Stimulated activated CD4-positive, alpha-beta T cell treated with anti-CD3 and anti-CD28 coated beads, TNF-alpha, amount 100 ng/mL, for 1 hour (primary cell): Measurements from ENCODE around the gene FUOM.
A peak's percentile ranks its signal among the peaks of the same experiment; 100 is the strongest.

Experiments used
- DNase-seq, 3 donors: peaks; one replicate each; pipeline ENCODE4 v3.0.0-alpha.2; 2020; ENCODE audit warnings: low read depth in 3 of 3, low spot score in 1 of 3

FUOM gene

GRCh38 chr10:133357285-133358161, at the start of gene FUOM:
TSS of gene FUOM (minus strand) at chr10:133358019. CDS start at chr10:133358007, 12 bp downstream.
- DNase-seq, result peak in 2 of 3 donors; percentile 45 to 59

GRCh38 chr10:133405844-133406527, 48.2 kb upstream of the FUOM start:
- DNase-seq, result no peak

GRCh38 chr10:133405272-133405671, 47.5 kb upstream of the FUOM start:
- DNase-seq, result no peak

GRCh38 chr10:133403784-133404183, 46.0 kb upstream of the FUOM start:
- no peak for DNase-seq

GRCh38 chr10:133403359-133403758, 45.5 kb upstream of the FUOM start:
- DNase-seq, result no peak

GRCh38 chr10:133401981-133402725, 44.3 kb upstream of the FUOM start:
- DNase-seq, result no peak

- DNase-seq, result no peak
Observed at GRCh38 chr10:133401500-133401899, 43.7 kb upstream of the FUOM start.

- no peak for DNase-seq
Observed at GRCh38 chr10:133400624-133401424, 43.0 kb upstream of the FUOM start.

- no peak for DNase-seq
Observed at GRCh38 chr10:133399123-133399601, 41.3 kb upstream of the FUOM start.

- DNase-seq, result no peak
Observed at GRCh38 chr10:133397938-133398337, 40.1 kb upstream of the FUOM start.

GRCh38 chr10:133396035-133396624, 38.3 kb upstream of the FUOM start:
- no peak for DNase-seq

- no peak for DNase-seq
Observed at GRCh38 chr10:133394801-133395221, 37.0 kb upstream of the FUOM start.

- DNase-seq, result peak; percentile 78 to 93 (median 89)
Observed at GRCh38 chr10:133394064-133394663, 36.3 kb upstream of the FUOM start, which contains the start of gene MTG1. TSS of gene MTG1 (plus strand) at chr10:133394157. CDS start at chr10:133394221, 64 bp downstream.

GRCh38 chr10:133393401-133394063, 35.7 kb upstream of the FUOM start:
- DNase-seq, result no peak

- no peak for DNase-seq
Observed at GRCh38 chr10:133391761-133392518, 34.1 kb upstream of the FUOM start.

- DNase-seq, result no peak
Observed at GRCh38 chr10:133391249-133391635, 33.4 kb upstream of the FUOM start.

GRCh38 chr10:133390597-133391248, 32.9 kb upstream of the FUOM start:
- no peak for DNase-seq
